Epithelial cell of prostate (primary cell): ENCODE data around the gene TRERF1.

ENCODE experiments used
- DNase-seq: peaks from one replicate; pipeline ENCODE4 v3.0.0-alpha.2; 2011; ENCODE audit warnings: low read depth, low spot score
- H3K27ac ChIP-seq: fragments of 450-650 bp; 2 replicates; pipeline ENCODE4 v1.5.1; 2017; ENCODE audit warnings: mild to moderate bottlenecking

Gene TRERF1

GRCh38 chr6:42264162-42264851 is 187.4 kb downstream of the TRERF1 start:
- H3K27ac ChIP-seq = no peak overlapping the region

GRCh38 chr6:42263165-42263728 is 188.5 kb downstream of the TRERF1 start:
- no peak overlapping the region for H3K27ac ChIP-seq

More at GRCh38 chr6:42264162-42264851, 187.4 kb downstream of the TRERF1 start:
- no peak for DNase-seq

DNA sequence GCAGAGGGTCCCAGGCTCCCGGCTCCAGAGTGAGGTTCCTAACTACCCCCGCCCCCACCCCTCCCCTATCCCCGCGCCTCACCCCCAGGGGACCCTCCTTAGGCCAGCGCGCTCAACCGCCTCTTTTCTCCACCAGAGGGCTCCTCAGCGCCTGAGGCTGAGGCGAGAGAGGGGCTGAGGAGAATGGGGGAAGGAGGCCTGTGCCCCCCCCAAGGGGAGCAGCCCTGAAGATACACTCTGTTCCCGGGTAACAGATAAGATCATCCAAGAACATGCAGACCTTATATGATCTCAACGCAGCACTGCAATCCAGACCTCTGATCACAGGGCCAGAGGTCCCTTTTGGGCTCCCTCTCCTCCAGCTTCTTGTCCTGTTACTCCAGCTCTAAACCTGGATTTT is 190.8 kb downstream of the TRERF1 start:
- no peak overlapping the region for H3K27ac ChIP-seq
- no peak for DNase-seq

More at GRCh38 chr6:42263165-42263728, 188.5 kb downstream of the TRERF1 start:
- no peak for DNase-seq

GRCh38 chr6:42260396-42260888 is 191.3 kb downstream of the TRERF1 start:
- H3K27ac ChIP-seq = no peak overlapping the region
- DNase-seq = no peak

DNA sequence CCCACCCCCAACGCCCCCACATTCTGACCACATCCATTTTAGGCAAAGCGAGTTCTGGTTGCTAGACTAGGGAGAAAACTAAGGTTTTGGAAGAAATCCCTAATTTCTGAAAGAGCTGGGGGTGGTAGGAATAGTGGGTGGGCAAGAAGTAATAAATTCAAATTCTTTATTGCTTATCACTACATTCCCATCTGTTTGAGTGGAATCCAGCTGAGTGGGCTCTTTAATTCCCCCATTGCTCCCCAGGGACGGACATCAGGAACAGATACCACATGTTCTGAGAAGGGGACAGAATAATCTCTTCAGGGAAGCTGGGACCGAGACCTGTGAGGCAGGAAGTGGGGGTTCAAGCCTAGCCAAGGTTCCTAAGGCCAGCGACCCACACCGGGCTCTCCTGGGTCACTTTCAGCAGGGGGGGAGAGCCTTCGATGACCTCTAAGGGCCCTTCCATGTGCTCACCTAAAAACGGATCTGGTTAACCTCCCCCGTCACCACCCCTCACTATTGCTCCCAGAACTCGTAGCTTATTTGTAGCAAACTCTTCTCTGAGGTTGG is 191.8 kb downstream of the TRERF1 start:
- DNase-seq = no peak
- no peak overlapping the region for H3K27ac ChIP-seq

DNA sequence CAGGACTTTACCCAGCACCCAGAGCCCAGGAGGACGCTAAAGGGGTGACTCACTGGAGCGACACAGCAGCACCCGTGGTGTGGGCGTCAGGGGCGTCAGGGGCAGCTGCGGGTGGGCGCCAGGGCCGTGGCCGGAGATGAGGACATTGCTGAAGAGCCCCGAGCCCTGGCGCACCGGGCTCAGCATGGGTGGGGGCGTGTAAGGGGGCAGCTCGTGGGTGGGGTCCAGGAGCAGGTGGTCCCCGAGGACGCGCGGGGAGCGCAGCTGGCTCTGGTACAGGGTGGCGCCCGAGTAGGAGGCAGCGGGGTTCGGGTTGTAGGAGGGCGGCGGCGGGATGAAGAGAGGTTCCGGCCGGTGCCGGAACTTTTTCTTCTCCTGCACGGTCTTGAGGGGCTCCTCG is 192.4 kb downstream of the TRERF1 start:
- DNase-seq = no peak
- no peak overlapping the region for H3K27ac ChIP-seq

- no peak overlapping the region for H3K27ac ChIP-seq
- DNase-seq = no peak
Measured at GRCh38 chr6:42257614-42258013, 194.1 kb downstream of the TRERF1 start.

- DNase-seq = no peak
- H3K27ac ChIP-seq = no peak overlapping the region
Measured at GRCh38 chr6:42257063-42257462, 194.7 kb downstream of the TRERF1 start.

DNA sequence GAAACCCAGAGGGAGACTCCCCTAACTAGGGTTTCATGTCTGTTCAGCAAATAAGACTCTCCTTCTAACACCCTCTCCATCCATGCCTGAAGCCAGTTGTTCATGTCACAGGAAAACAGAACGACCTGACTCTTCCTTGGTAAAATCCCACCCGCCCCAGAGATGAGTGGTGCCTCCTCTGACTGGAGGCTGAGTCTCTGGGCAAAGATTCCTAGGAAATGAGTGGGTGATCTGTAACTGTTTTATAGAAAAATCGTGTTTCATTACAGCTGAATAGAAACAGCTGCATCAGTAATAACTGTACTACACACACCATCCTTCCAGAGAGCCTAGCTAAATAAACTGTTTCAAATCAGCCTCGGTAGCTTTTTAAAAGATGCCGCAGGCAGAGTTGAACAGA is 196.7 kb downstream of the TRERF1 start:
- DNase-seq = no peak
- H3K27ac ChIP-seq = no peak overlapping the region

DNA sequence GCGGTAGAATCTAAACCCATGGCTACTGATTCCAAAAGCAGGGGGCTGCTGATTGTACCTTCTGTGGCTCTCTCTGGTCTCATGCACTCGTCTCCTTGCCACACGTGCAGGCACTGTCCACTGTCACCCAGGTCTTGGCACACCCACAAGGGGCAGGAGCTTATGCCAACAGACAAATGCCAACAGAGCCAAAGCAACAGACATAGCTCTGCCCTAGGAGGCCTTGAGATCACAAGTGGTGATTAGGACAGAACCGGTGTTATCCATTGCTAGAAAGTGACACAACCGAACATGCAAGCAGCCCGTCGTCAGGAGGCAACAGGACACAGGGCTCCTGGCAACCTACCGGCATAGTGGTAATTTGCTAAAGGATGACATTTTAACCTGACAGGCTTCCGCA is 197.2 kb downstream of the TRERF1 start:
- H3K27ac ChIP-seq = no peak overlapping the region
- no peak for DNase-seq

- H3K27ac ChIP-seq = no peak overlapping the region
- no peak for DNase-seq
Measured at GRCh38 chr6:42251911-42252637, 199.7 kb downstream of the TRERF1 start.

DNA sequence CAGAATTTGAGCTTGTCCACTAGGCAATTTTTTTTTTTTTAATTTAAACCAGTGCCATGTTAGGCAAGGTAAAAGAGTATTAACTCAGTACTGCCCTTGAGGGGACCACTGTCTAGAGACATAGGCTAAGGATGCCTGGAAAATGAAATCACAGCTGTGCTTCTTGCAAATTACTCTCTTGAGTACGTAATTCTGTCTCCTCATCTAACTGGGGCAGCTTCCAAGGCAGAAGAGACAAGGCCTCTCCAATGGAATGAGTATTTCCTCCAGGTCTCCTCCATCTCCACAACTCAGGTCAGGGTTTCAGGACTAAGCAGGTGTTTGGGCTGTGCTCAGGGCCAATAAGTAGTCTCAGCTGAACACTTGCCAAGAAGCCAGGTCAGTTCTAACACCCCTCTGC is 200.2 kb downstream of the TRERF1 start:
- no peak overlapping the region for H3K27ac ChIP-seq
- no peak for DNase-seq

DNA sequence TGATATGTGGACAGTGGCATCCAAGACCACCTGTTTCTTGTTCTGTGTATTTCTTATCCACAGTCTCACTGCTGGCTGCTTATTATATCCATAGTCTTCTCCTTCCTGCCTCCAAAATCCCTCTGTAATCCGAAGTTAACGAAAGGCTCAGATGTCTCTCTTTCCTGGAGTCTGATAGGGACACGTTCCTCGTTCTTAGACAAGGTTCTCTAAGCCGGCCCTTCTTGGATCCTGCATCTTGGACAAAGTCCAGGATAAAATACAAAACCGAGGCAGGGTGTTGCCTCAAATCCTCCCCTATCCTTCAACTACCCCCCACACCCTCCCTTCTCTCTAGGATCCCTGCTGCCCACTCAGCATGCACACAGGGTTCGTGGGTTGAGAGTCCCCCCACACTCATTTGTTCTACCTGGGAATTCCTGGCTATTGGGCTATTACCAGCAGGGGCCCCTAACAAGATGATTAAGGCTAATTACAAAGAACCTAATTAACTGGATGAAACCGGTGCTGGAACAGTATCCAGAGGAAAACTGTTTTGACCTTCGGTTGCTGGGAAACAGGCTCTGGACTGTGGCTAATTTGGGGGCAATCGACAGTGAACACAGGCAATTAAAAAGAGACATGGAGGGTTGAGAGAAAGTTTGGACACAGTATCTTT is 201.3 kb downstream of the TRERF1 start:
- no peak overlapping the region for H3K27ac ChIP-seq
- DNase-seq = no peak

- DNase-seq = no peak
- H3K27ac ChIP-seq = peak overlapping the region; percentile 25
Measured at GRCh38 chr6:42249279-42249678, 202.4 kb downstream of the TRERF1 start.

DNA sequence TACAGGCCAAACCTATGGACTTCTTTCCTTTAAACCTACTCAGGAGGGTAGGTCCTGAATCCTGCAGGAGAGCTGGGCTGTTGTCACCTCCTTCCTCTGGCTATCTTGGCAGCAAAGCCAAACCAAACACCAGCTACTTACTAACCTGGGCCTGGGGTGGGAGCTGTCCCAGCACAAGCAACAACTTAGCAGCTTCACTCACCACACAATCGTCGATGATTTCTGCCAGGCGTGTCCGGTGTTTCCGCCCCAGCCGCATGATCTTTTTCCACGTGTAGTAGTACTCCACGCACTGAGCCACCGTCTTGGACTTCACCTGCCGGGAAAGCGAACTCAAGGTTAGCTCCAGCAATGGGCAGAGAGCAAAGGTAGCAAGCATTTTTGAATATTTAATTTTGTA is 208.7 kb downstream of the TRERF1 start:
- no peak for DNase-seq
- no peak overlapping the region for H3K27ac ChIP-seq

GRCh38 chr6:42241915-42242314 is 209.8 kb downstream of the TRERF1 start:
- DNase-seq = no peak
- H3K27ac ChIP-seq = no peak overlapping the region

DNA sequence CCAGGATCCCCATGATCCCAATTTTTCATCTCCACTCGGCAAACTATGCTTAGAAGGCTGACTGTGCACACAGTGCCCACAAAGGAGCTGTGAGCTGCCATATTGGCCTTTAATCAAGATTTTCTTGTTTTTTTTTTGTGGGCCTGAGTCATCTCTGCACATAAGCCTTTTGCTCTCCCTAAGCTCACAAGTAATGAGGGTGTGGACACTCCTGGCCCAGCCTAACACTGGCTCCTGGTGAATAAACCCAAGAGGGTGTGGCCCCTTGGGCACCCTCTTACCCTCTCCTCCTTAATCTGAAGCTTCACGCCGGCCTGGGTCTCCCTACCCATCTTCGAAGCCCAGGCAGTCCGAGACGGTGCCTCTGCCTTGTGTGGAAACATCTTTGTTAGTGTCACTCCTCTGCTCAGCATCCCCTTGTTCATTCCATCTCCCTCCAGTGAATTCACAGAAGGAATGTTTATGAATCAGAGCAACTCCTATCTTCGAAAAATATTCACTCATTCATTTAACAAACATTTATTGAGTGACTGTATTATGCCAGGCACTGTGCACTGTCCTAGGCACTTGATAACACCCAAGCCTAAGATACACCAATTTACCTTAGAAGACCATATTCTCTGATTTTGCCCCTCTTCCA is 211.9 kb downstream of the TRERF1 start:
- peak overlapping the region; percentile 93 for H3K27ac ChIP-seq
- peak; percentile 67 for DNase-seq

- H3K27ac ChIP-seq = peak overlapping the region; percentile 93
- DNase-seq = no peak
Measured at GRCh38 chr6:42239333-42239732, 212.4 kb downstream of the TRERF1 start.

- no peak for DNase-seq
- H3K27ac ChIP-seq = peak overlapping the region; percentile 93
Measured at GRCh38 chr6:42237857-42238256, 213.9 kb downstream of the TRERF1 start.
